ENCODE results near the gene FAM50A.

DNA sequence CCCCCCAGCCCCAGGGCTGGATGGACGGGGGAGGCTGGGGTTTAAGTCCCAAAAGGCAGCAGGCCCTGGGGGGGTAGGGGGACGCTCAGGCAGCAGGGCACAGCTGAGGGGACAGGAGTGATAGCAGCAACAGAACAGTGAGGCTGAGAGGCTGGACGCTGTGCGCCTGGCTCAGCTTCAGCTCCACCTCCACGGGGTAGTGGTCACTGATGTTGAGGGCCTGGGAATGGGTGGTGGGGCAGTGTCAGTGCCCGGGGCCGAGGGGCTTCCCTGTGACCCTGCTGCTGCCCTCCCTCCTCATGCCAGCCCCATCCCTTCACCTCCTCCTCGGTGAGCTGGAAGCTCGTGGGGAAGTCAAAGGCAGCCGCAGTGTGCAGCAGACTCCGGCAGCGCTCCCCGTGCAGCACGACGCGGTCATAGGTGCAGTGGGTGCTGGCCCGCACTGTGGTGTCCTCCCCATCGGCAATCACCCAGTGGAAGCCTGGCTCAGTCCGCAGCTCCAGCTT is 41.3 kb upstream of the FAM50A start:
- TF ChIP-seq, protein P1, sequence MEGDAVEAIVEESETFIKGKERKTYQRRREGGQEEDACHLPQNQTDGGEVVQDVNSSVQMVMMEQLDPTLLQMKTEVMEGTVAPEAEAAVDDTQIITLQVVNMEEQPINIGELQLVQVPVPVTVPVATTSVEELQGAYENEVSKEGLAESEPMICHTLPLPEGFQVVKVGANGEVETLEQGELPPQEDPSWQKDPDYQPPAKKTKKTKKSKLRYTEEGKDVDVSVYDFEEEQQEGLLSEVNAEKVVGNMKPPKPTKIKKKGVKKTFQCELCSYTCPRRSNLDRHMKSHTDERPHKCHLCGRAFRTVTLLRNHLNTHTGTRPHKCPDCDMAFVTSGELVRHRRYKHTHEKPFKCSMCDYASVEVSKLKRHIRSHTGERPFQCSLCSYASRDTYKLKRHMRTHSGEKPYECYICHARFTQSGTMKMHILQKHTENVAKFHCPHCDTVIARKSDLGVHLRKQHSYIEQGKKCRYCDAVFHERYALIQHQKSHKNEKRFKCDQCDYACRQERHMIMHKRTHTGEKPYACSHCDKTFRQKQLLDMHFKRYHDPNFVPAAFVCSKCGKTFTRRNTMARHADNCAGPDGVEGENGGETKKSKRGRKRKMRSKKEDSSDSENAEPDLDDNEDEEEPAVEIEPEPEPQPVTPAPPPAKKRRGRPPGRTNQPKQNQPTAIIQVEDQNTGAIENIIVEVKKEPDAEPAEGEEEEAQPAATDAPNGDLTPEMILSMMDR (IDR thresholded peaks at IDR 0.05; ENCODE audit: low read depth, low read length) = no peak
- no peak for TF ChIP-seq MYC (IDR thresholded peaks at IDR 0.05; ENCODE audit: low read depth, low read length)
- no peak for TF ChIP-seq POLR2A (IDR thresholded peaks at IDR 0.05; ENCODE audit: extremely low read depth, insufficient read length)
